Keratinocyte (primary cell): ENCODE data around the gene AGPAT2.

ENCODE experiments used
- CTCF ChIP-seq, 3 experiments: IDR thresholded peaks in 1 of 3; conservative IDR thresholded peaks in 1 of 3; optimal IDR thresholded peaks in 1 of 3; 2 replicates in 2 of 3; 3 replicates in 1 of 3; pipeline versions ENCODE3 to v1.5.1; 2011; ENCODE audit warnings: low read length in 3 of 3, mild to moderate bottlenecking in 3 of 3, moderate library complexity in 2 of 3, control low read depth in 1 of 3, inconsistent platforms in 1 of 3; ENCODE audit not compliant: insufficient read depth in 2 of 3; ENCODE audit errors: extremely low read depth in 1 of 3
- EZH2 ChIP-seq: IDR thresholded peaks from one replicate; pipeline ENCODE4 v1.6.1; 2012; ENCODE audit warnings: inconsistent platforms, mild to moderate bottlenecking, low read length, moderate library complexity

GRCh38 chr9:136657974-136658848 is 29.0 kb downstream of the AGPAT2 start:
- TF ChIP-seq CTCF (optimal IDR thresholded peaks at IDR 0.05 in 1 of 3, IDR thresholded peaks at IDR 0.05 in 1 of 3, conservative IDR thresholded peaks at IDR 0.05 in 1 of 3; ENCODE audit: extremely low read depth in 1 of 3, insufficient read depth in 2 of 3, low read length in 3 of 3) (no peak), EZH2 (no peak)
